CD4-positive, alpha-beta T cell treated with Interleukin-15 for 4 hours (primary cell): Measurements from ENCODE around the gene SWAP70.
"Not testable (repeated sequence)": the region's sequence is repeated elsewhere in the genome, so short reads cannot be mapped to it uniquely, and the experiment has no call there.

Experiments
- DNase-seq: peaks from one replicate; pipeline ENCODE4 v3.0.0-alpha.2; 2020; ENCODE audit warnings: low spot score

SWAP70 gene

GRCh38 chr11:9722023-9722422 is 58.1 kb downstream of the SWAP70 start:
- DNase-seq = no peak

- no peak for DNase-seq
Observed at GRCh38 chr11:9722893-9723292, 59.0 kb downstream of the SWAP70 start.

- DNase-seq = no peak
Observed at GRCh38 chr11:9726321-9727022, 62.6 kb downstream of the SWAP70 start.

GRCh38 chr11:9728058-9728457 is 64.2 kb downstream of the SWAP70 start:
- no peak for DNase-seq

GRCh38 chr11:9731256-9731655 is 67.4 kb downstream of the SWAP70 start:
- DNase-seq = no peak

- no peak for DNase-seq
Observed at GRCh38 chr11:9732453-9732852, 68.6 kb downstream of the SWAP70 start.

GRCh38 chr11:9733212-9733611 is 69.3 kb downstream of the SWAP70 start:
- DNase-seq = no peak

- no peak for DNase-seq
Observed at GRCh38 chr11:9735236-9735635, 71.4 kb downstream of the SWAP70 start.

GRCh38 chr11:9735919-9736318 is 72.0 kb downstream of the SWAP70 start:
- DNase-seq = no peak

- DNase-seq = no peak
Observed at GRCh38 chr11:9736365-9736764, 72.5 kb downstream of the SWAP70 start.

GRCh38 chr11:9738116-9738515 is 74.2 kb downstream of the SWAP70 start:
- no peak for DNase-seq

- DNase-seq = no peak
Observed at GRCh38 chr11:9738707-9739106, 74.8 kb downstream of the SWAP70 start.

- DNase-seq = no peak
Observed at GRCh38 chr11:9739123-9739900, 75.4 kb downstream of the SWAP70 start.

- no peak for DNase-seq
Observed at GRCh38 chr11:9740202-9740883, 76.5 kb downstream of the SWAP70 start.

- DNase-seq = no peak
Observed at GRCh38 chr11:9741260-9741659, 77.4 kb downstream of the SWAP70 start.

GRCh38 chr11:9743512-9743911 is 79.6 kb downstream of the SWAP70 start:
- DNase-seq = not testable (repeated sequence)

- no peak for DNase-seq
Observed at GRCh38 chr11:9745411-9746211, 81.7 kb downstream of the SWAP70 start.

- DNase-seq = no peak
Observed at GRCh38 chr11:9747229-9747628, 83.4 kb downstream of the SWAP70 start.

GRCh38 chr11:9747828-9748227 is 84.0 kb downstream of the SWAP70 start:
- no peak for DNase-seq

GRCh38 chr11:9748361-9748970 is 84.6 kb downstream of the SWAP70 start:
- DNase-seq = peak; percentile 60

- no peak for DNase-seq
Observed at GRCh38 chr11:9750551-9750950, 86.7 kb downstream of the SWAP70 start.

- DNase-seq = no peak
Observed at GRCh38 chr11:9752091-9752490, 88.2 kb downstream of the SWAP70 start.
